GM03348 (cell line): ENCODE data around the gene MAPKBP1.
"Not testable (repeated sequence)": the region's sequence is repeated elsewhere in the genome, so short reads cannot be mapped to it uniquely, and the experiment has no call there.

ENCODE experiments used
- DNase-seq: peaks from one replicate; pipeline ENCODE4 v3.0.0; 2012; ENCODE audit warnings: low spot score

The MAPKBP1 gene

GRCh38 chr15:41827880-41828806 is 53.9 kb downstream of the MAPKBP1 start, which contains the start of gene JMJD7:
Gene JMJD7 (plus strand): TSS chr15:41828092. CDS start chr15:41828125, 33 bp downstream.
- DNase-seq, result peak; percentile 100

GRCh38 chr15:41828807-41829141 is 54.5 kb downstream of the MAPKBP1 start:
- DNase-seq, result no peak

DNA sequence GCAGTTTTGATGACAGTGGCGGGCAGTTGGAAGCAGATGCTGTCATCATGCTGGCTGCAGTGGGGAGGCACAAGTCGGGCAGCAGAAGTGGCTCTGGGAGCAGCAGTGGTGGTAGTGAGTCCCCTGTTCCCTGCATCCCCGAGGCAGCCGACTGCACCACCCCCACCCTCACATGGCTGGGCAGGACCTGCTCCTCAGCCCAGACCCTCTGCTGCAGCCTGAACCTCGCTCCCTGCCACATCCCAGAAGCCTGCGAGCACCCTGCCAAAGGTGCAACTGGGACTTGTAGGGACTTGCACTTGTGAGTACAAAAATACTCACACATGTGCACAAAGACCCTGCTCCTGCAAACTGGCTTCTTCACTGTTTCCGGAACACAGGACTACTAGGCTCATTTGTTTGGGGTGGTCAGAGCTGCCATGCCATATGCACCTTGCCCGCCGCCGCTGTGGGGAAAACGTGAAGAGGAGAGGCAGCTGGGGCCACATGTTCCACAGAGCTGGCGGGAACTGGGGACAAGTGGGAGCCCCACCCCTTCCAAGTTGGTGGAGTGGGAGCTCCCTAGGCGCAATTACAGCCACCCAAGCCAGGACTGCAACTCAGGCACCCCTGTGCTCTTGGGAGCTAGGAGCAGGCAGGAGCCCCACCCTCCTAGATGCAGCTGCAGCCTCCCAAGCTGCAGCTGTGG is 55.8 kb downstream of the MAPKBP1 start:
- DNase-seq, result no peak

DNA sequence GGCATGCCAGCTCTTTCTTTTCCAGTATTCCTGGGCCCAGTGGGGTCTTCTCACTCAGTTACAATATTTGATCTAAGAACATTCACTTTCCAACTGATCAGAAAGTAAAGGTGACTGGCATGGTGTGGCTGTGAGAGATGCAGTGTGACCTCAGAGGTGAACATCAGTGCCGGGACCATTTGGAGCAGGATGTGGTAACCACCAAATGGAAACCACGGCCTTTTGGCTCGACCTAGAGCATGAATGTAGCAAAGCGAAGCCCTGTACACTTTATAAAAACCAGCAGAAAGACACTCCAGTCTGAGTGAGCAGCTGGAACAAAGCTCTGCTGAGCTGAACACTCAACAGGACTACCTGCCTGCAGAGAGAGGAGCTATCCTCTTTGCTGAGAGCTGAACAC is 57.0 kb downstream of the MAPKBP1 start:
- not testable (repeated sequence) for DNase-seq

GRCh38 chr15:41832208-41832607 is 57.9 kb downstream of the MAPKBP1 start:
- no peak for DNase-seq

- no peak for DNase-seq
Observed at GRCh38 chr15:41832875-41833274, 58.6 kb downstream of the MAPKBP1 start.

- DNase-seq, result no peak
Observed at GRCh38 chr15:41834096-41834495, 59.8 kb downstream of the MAPKBP1 start.

GRCh38 chr15:41836073-41836472 is 61.8 kb downstream of the MAPKBP1 start:
- DNase-seq, result no peak

- DNase-seq, result no peak
Observed at GRCh38 chr15:41836713-41837454, 62.6 kb downstream of the MAPKBP1 start.

DNA sequence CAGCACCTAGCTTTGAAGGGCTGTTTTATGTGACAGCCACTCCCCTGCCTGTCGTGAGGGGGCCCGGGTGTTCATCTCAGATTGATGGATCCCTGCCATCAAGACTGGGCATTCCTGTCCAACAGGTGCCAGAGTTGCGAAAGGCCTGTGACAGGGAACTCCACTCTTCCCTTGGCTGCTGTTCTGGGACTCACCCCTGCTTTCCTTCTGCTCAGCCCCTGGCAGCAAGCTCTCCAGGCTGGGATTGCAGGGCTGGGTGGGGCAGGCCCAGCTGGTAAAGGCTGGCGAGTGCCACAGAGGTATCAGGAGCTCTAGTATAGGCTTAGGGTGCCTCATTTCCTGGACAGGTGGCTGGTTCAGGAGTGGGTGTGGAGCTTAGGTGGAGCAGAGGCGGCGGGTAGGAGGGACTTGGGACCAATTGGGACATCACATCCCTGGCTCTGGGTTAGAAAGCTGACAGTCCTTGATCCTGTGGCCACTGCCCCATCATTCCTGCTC is 64.2 kb downstream of the MAPKBP1 start, which contains the start of gene PLA2G4B:
TSS of gene PLA2G4B (plus strand) at position 448 of the 498 bp plus-strand sequence. CDS start 67 bp downstream, outside the sequence.
- no peak for DNase-seq

DNA sequence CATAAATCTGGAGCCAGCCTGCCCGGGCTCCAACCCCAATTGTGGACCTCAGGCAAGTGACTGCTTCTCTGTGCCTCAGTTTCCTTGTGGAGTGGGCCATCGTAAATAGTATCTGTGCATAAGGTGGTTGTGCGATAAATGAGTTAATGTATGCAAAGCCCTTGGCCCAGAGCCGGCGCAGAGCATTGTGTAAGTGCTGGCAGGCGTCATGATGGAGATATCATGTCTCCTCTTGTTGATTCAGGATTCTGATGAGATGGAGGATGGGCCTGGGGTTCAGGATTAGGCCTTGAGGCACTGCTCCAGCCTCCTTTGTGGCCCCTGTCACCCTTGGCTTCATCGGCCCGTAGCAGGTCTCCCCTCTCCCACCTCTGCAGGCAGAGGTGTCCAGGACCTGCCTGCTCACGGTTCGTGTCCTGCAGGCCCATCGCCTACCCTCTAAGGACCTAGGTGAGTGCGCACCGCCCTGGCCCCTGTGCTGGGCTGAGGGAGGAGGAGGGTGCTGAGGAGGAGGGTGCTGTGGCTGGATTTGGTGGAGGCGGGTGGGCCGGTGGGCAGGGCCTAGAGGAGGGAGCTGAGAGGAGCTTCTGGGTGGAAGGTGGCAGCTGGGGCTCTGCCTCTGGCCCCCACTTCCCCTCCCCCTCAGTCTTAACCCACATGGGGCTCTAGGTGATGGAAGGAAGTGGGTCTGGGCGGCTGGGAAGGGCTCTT is 65.7 kb downstream of the MAPKBP1 start:
- no peak for DNase-seq

GRCh38 chr15:41840673-41841072 is 66.4 kb downstream of the MAPKBP1 start:
- DNase-seq, result no peak

GRCh38 chr15:41841131-41841530 is 66.8 kb downstream of the MAPKBP1 start:
- no peak for DNase-seq

- no peak for DNase-seq
Observed at GRCh38 chr15:41842229-41842628, 67.9 kb downstream of the MAPKBP1 start.

DNA sequence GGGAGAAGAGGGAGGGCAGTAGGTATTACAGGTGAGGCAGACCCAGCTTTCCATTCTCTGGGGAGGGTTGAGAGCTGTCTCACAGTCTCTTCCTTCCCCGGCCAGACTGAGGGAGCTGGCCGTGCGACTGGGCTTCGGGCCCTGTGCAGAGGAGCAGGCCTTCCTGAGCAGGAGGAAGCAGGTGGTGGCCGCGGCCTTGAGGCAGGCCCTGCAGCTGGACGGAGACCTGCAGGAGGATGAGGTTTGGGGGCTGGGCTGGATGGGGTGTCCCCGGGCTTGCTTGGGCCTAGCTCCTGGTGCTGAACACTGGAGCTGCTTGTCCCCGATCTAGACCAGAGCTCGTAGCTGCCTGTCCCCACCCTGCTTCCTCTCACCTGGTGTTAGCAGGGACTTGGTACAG is 69.3 kb downstream of the MAPKBP1 start:
- no peak for DNase-seq

DNA sequence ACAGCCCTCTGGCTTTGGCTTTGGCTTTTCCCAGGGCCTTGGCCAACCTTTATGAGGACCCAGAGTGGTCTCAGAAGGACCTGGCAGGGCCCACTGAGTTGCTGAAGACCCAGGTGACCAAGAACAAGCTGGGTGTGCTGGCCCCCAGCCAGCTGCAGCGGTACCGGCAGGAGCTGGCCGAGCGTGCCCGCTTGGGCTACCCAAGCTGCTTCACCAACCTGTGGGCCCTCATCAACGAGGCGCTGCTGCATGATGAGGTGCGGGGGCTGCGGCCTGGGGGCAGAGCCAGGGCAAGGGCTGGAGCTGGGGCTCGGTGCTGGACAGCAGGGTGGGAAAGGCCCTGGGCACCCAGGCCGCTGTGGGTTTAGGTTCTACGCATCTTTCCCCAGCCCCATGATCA is 70.5 kb downstream of the MAPKBP1 start:
- no peak for DNase-seq

DNA sequence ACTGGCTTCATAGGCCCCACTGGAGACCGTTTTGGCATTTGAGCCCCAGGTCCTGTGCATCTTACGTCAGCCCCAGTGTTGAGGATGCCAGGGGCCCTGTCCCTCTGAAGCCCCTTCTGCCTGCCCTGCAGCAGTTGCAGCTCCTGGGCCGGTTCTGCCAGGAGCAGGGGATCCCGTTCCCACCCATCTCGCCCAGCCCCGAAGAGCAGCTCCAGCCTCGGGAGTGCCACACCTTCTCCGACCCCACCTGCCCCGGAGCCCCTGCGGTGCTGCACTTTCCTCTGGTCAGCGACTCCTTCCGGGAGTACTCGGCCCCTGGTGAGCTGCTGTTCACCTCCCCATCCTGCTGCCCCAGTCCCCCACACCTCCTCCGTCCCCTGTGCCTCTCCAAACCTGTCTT is 72.9 kb downstream of the MAPKBP1 start:
- no peak for DNase-seq

DNA sequence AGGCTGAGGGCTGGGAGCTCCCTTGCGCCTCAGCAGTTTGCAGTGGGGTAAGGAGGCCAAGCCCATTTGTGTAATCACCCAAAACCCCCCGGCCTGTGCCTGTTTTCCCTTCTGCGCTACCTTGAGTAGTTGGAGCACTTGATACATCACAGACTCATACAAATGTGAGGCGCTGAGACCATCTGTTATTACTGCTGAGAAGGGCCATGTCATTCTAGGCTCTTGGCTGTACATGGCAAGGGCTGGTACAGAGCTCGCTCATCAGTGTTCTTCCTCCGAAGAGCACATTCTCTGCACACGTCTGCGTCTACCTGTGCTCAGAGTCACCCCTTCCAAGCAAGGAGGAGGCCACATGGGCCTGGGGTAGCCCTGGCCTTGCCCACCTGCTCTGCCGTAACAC is 73.7 kb downstream of the MAPKBP1 start:
- DNase-seq, result no peak

GRCh38 chr15:41848631-41849030 is 74.3 kb downstream of the MAPKBP1 start:
- no peak for DNase-seq

- DNase-seq, result no peak
Observed at GRCh38 chr15:41849204-41849603, 74.9 kb downstream of the MAPKBP1 start.

DNA sequence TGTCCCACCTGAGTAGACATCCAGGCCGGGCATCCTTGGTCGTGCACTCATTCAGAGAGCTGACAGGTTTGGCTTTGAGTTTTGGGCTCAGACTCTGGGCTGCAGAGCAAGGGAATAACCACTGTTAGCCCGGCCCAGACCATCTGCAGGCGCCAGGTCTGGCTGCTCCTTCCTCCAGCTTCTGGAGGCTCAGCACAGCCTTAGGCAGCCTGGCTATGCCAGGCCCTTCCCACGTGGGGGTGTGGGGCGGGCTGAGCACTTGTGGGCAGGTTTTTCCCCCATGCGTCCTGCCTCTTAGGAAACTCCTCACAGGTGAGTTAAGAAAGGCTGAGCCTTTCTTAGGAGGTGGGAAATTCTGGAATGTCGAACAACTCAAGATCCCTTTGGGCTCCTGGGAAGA is 75.6 kb downstream of the MAPKBP1 start:
- DNase-seq, result no peak
